ENCODE measurements around the gene ATG4A. TPM values are rescaled to one million over a fixed set of nuclear protein-coding genes. Genes with fewer than 3 reads are reported as not detected.

The ATG4A gene
- polyA plus RNA-seq, 1 of the 3 experiments (the other 2 are of a cell fraction), result 4.1 TPM

GRCh38 chrX:108064613-108065012, 27.0 kb upstream of the ATG4A start:
- POLR2A ChIA-PET, result no interaction called here
- TF ChIP-seq PBX3 (IDR thresholded peaks at IDR 0.05) (no peak), MEF2A (IDR thresholded peaks at IDR 0.05; ENCODE audit: borderline replicate concordance, low read depth) (no peak), RXRA (IDR thresholded peaks at IDR 0.05; ENCODE audit: borderline replicate concordance, low read depth) (no peak), ZBTB33 (IDR thresholded peaks at IDR 0.05; ENCODE audit: borderline replicate concordance, low read depth) (no peak), JUND (IDR thresholded peaks at IDR 0.05) (no peak), FOXM1 (IDR thresholded peaks at IDR 0.05; ENCODE audit: low read depth) (no peak), MXI1 (IDR thresholded peaks at IDR 0.05; ENCODE audit: low read depth, low read length) (no peak), NFIC (IDR thresholded peaks at IDR 0.05; ENCODE audit: borderline replicate concordance) (no peak)
- Histone ChIP-seq H4K20me1 (ENCODE audit: insufficient read depth) (no peaks in the 10 kb centered on the region), H3K9ac (no peak overlapping the region), H3K4me2 (no peak overlapping the region), H2AFZ (ENCODE audit: low read depth) (no peak overlapping the region), H3K9me2 (no peaks in the 10 kb centered on the region), H3K79me2 (ENCODE audit: insufficient read depth) (no peaks in the 10 kb centered on the region), H3K9me3 (no peaks in the 10 kb centered on the region), H3F3A (replicated peaks; ENCODE audit: insufficient read depth) (no peaks in the 10 kb centered on the region), H3K36me3 (replicated peaks in 1 of 2; ENCODE audit: control insufficient read depth in 1 of 2, insufficient read depth in 2 of 2, low read length in 1 of 2) (no peaks in the 10 kb centered on the region), H3K27ac (ENCODE audit: low read depth in 2 of 2, low read length in 1 of 2) (no peak overlapping the region), H3K27me3 (ENCODE audit: insufficient read depth) (peaks cover 13% of the 10 kb centered on the region; the same call in 1 of the 2 replicates), H3K4me3 (ENCODE audit: low read depth in 2 of 2, low read length in 1 of 2) (no peak overlapping the region), H3K4me1 (ENCODE audit: control insufficient read depth in 1 of 2, insufficient read depth in 2 of 2, low read depth in 1 of 2, low read length in 1 of 2) (no peaks in the 10 kb centered on the region)
- CTCF ChIA-PET, result no interaction called here
- 19% methylated on average over 2 of the region's 2 CpGs for WGBS (ENCODE audit: low lambda C conversion rate)
- no peak for DNase-seq

- H3K27me3 ChIP-seq (ENCODE audit: insufficient read depth), result peaks cover 13% of the 10 kb centered on the region; the same call in 1 of the 2 replicates
- no peaks in the 10 kb centered on the region for H3F3A ChIP-seq (replicated peaks; ENCODE audit: insufficient read depth)
- POLR2A ChIA-PET, result no interaction called here
- no peak overlapping the region for H3K27ac ChIP-seq (ENCODE audit: low read depth in 2 of 2, low read length in 1 of 2)
- DNase-seq, result no peak
- H2AFZ ChIP-seq (ENCODE audit: low read depth), result no peak overlapping the region
- CTCF ChIA-PET, result interaction anchor here (1.3 kb wide), 1 partner anchor 47 kb away, joined by 3 read pairs; no protein-coding TSS in a partner anchor
- no peak overlapping the region for H3K4me2 ChIP-seq
- WGBS (ENCODE audit: low lambda C conversion rate), result 16% methylated on average over 1 of the region's 1 CpG
- no peaks in the 10 kb centered on the region for H3K9me3 ChIP-seq
- no peaks in the 10 kb centered on the region for H3K9me2 ChIP-seq
- no peak overlapping the region for H3K4me3 ChIP-seq (ENCODE audit: low read depth in 2 of 2, low read length in 1 of 2)
- TF ChIP-seq FOXM1 (IDR thresholded peaks at IDR 0.05; ENCODE audit: low read depth) (no peak), GATA2 (CRISPR knock-in tag; IDR thresholded peaks at IDR 0.05) (no peak), NRF1 (IDR thresholded peaks at IDR 0.05; ENCODE audit: low read depth, low read length) (no peak)
- no peaks in the 10 kb centered on the region for H3K36me3 ChIP-seq (replicated peaks in 1 of 2; ENCODE audit: control insufficient read depth in 1 of 2, insufficient read depth in 2 of 2, low read length in 1 of 2)
- H3K4me1 ChIP-seq (ENCODE audit: control insufficient read depth in 1 of 2, insufficient read depth in 2 of 2, low read depth in 1 of 2, low read length in 1 of 2), result no peaks in the 10 kb centered on the region
- no peaks in the 10 kb centered on the region for H4K20me1 ChIP-seq (ENCODE audit: insufficient read depth)
- H3K9ac ChIP-seq, result no peak overlapping the region
- H3K79me2 ChIP-seq (ENCODE audit: insufficient read depth), result no peaks in the 10 kb centered on the region
These were observed 23.5 kb upstream of the ATG4A start for GRCh38 chrX:108068121-108068520.
